Uterus (tissue), 4 donors: ENCODE results near the gene ZMYND10. TPM values are rescaled to one million over a fixed set of nuclear protein-coding genes. Genes with fewer than 3 reads are reported as not detected.

Experiments
- DNase-seq, 2 donors: peaks; one replicate each; pipeline ENCODE4 v3.0.0-alpha.2; 2019 to 2020
- H3K27ac ChIP-seq, 2 donors: fragments of 200-600 bp; sonication (generic); 1 replicate in 1 of 2; 2 replicates in 1 of 2; pipeline ENCODE4 v1.5.1; 2016 to 2018
- H3K27me3 ChIP-seq, 2 donors: fragments of 200-600 bp; sonication (generic); one replicate each; pipeline ENCODE4 v1.5.1; 2018 to 2019; ENCODE audit warnings: control low read depth in 1 of 2
- H3K36me3 ChIP-seq, 2 donors: fragments of 200-600 bp; sonication (generic); one replicate each; pipeline ENCODE4 v1.5.1; 2019; ENCODE audit warnings: control low read depth in 1 of 2
- H3K4me1 ChIP-seq, 2 donors: fragments of 200-600 bp; sonication (generic); one replicate each; pipeline ENCODE4 v1.5.1; 2018 to 2019; ENCODE audit warnings: control low read depth in 1 of 2
- H3K4me3 ChIP-seq, 2 donors: fragments of 200-600 bp; sonication (generic); 1 replicate in 1 of 2; 2 replicates in 1 of 2; pipeline ENCODE4 v1.5.1; 2018 to 2019; ENCODE audit warnings: mild to moderate bottlenecking in 1 of 2
- H3K9me3 ChIP-seq, 2 donors: fragments of 200-600 bp; sonication (generic); one replicate each; pipeline ENCODE4 v1.5.1; 2019; ENCODE audit warnings: control low read depth in 1 of 2
- POLR2A ChIP-seq, 2 donors: fragments of 450-650 bp; IDR thresholded peaks; one replicate each; pipeline ENCODE4 v1.6.1; 2016; ENCODE audit warnings: antibody characterized with exemption in 2 of 2, mild to moderate bottlenecking in 1 of 2, moderate library complexity in 1 of 2
- intact Hi-C: fragments of 100-400 bp; cut with DNase I; formaldehyde crosslinking; loops from one replicate; pipeline ENCODE4 v1.15.1; 2023; ENCODE audit warnings: low total_unique reads
- total RNA-seq, 4 donors: library from RNA; depleted of rRNA in 3 of 4; stranded (reverse); fragments of >200 nt in 3 of 4; gene quantifications; one replicate each; pipeline versions ENCODE4 v1.1.0 to v1.2.4, GENCODE V29; 2014 to 2023
- TF ChIP-seq, protein P1 (sequence below), 4 experiments: fragments of 200-600 bp in 2 of 4; fragments of 450-650 bp in 2 of 4; sonication (generic) in 2 of 4; IDR thresholded peaks; one replicate each; pipeline ENCODE4 v1.5.1; 2016 to 2019; ENCODE audit warnings: antibody characterized with exemption in 4 of 4, mild to moderate bottlenecking in 2 of 4, moderate library complexity in 1 of 4
- donor health status: DM: yes; HTN: yes; CAD: no.

ZMYND10 gene
- total RNA-seq, 4 donors from 2014 or later, result 1.5 to 11.4 (median 4.9) TPM

DNA sequence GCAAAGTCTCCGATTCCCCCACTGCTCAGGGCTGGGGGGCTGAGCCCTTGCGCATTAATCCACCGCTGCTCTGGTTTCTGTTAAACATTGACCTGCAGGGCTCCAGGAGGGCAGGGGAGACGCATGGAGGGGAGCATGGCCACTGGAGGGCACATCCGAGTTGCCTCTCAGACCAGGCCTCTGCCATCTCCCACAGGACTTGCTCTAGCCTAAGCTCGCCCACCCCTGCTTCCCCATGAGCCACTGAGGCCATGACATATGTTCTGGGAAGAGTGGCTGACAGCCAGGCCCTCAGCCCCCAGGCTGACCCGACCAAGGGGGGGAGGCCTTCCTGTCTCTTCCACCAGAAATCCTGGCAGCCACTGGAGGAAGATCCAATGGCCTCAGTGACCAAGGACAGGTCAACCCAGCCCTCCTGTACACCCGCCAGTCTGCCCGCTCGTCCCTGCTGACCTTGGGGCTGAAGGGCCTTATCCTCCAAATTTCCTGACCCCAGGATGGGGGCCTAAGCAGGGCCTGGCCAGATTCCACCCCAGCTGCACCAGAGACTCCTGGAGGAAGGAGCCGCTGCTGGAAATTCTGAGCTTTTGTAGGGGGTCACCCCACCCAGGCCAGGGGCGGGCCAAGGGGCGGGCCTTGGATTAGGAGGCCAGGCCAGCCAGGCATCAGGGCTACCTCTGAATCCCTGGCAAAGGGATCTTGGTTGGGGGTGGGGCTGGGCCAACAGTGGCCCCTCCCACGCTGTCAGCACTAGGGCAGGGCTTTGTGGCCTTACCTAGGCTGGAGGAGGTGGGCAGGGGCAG is 42.3 kb downstream of the ZMYND10 start, which contains the start of gene HYAL1:
Gene HYAL1, minus strand, starts transcription at position 562 of the 803 bp plus-strand sequence. CDS start 618 bp downstream, outside the sequence.
- TF ChIP-seq, protein P1, sequence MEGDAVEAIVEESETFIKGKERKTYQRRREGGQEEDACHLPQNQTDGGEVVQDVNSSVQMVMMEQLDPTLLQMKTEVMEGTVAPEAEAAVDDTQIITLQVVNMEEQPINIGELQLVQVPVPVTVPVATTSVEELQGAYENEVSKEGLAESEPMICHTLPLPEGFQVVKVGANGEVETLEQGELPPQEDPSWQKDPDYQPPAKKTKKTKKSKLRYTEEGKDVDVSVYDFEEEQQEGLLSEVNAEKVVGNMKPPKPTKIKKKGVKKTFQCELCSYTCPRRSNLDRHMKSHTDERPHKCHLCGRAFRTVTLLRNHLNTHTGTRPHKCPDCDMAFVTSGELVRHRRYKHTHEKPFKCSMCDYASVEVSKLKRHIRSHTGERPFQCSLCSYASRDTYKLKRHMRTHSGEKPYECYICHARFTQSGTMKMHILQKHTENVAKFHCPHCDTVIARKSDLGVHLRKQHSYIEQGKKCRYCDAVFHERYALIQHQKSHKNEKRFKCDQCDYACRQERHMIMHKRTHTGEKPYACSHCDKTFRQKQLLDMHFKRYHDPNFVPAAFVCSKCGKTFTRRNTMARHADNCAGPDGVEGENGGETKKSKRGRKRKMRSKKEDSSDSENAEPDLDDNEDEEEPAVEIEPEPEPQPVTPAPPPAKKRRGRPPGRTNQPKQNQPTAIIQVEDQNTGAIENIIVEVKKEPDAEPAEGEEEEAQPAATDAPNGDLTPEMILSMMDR (IDR thresholded peaks at IDR 0.05), result peak in 2 of 4 experiments; percentile 13 to 16
- TF ChIP-seq POLR2A (IDR thresholded peaks at IDR 0.05), result no peak
- H3K4me1 ChIP-seq, result peaks cover 0 to 6% of the 10 kb centered on the region in 2 donors
- peak within 1 kb of the TSS in 1 of 2 donors; percentile 7 for H3K4me3 ChIP-seq
- no peaks in the 10 kb centered on the region for H3K27me3 ChIP-seq
- intact Hi-C loops, result no loop called here
- H3K9me3 ChIP-seq, result no peaks in the 10 kb centered on the region
- DNase-seq, result peak; percentile 67 to 79
- H3K36me3 ChIP-seq, result no peaks in the 10 kb centered on the region
- peak within 1 kb of the TSS; percentile 69 to 79 for H3K27ac ChIP-seq

DNA sequence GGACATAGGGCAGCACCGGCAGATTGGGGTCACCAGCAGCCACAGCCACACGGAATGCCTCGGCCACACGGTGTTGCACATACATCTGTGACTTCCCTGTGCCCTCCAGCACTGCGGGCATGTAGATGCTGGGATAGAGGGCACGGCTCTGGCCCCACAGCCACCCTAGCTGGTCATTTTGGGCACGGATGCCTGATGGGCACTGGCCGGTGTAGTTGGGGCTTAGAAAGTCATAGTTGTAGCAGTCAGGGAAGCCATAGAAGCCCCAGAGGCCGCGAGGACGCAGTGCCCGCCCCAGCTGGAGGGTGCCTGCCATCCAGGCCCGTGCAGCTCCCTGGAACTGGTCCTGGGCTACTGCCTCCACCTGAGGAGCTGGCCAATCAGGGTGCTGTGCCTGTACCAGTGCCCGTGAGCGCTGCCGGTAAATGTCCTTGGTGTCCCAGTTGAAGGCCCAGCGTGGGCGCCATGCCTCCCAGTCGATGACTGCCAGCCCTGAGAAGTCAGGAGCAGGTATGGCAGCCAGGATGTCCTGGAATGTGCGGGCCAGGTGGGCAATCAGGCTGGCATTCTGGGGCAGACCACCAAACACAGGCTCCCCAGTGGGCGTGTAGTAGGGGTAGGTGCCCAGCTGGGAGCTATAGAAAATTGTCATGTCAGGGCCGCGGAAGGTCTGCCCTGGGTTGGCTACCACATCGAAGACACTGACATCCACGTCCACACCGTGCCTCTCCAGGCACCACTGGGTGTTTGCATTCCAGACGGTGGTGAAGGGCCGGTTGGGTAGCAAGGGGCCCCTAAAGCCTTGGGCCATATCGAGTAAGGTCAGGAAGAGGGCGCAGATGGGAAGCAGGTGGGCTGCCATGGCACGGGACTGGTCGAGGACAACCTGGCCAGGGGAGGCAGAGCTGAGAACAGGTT is 43.2 kb downstream of the ZMYND10 start:
- Histone ChIP-seq H3K4me3 (peak overlapping the region in 1 of 2 donors; percentile 7), H3K27ac (peak overlapping the region; percentile 69 to 79), H3K36me3 (no peaks in the 10 kb centered on the region), H3K4me1 (peaks cover 0 to 8% of the 10 kb centered on the region in 2 donors), H3K27me3 (no peaks in the 10 kb centered on the region), H3K9me3 (no peaks in the 10 kb centered on the region)
- TF ChIP-seq, protein P1 (IDR thresholded peaks at IDR 0.05), result no peak
- no peak for TF ChIP-seq POLR2A (IDR thresholded peaks at IDR 0.05)
- intact Hi-C loops, result no loop called here
- DNase-seq, result no peak

DNA sequence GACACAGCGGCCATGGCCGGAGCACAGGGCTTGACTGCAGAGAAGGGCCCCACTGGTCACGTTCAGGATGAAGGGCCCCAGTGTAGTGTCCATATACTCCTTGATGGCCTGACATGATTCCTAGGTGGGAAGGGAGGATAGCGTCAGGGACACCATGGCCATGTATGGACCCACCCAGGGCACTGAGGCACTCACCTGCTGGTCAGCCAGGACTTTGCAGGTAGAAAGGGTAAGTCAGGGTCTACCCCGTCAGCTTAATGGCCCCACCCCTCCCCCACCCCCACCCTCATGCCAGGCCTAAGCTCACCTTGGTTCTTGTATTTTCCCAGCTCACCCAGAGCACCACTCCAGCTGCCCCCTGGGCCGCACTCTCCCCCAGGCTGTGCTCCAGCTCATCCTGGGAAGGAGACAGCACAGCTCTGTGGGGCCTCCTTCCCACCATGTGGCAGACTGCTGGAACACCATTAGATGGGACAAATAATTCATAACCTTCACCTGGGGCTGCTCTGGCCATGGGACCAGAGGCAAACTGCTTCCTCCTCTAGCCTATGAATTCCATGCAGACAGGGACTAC is 44.8 kb downstream of the ZMYND10 start:
- no peak for TF ChIP-seq POLR2A (IDR thresholded peaks at IDR 0.05)
- TF ChIP-seq, protein P1 (IDR thresholded peaks at IDR 0.05), result no peak
- no peaks in the 10 kb centered on the region for H3K36me3 ChIP-seq
- H3K4me3 ChIP-seq, result no peak overlapping the region
- no peak for DNase-seq
- H3K4me1 ChIP-seq, result peaks cover 0 to 8% of the 10 kb centered on the region in 2 donors
- peak overlapping the region; percentile 85 to 87 for H3K27ac ChIP-seq
- intact Hi-C loops, result no loop called here
- H3K27me3 ChIP-seq, result no peaks in the 10 kb centered on the region
- no peaks in the 10 kb centered on the region for H3K9me3 ChIP-seq

DNA sequence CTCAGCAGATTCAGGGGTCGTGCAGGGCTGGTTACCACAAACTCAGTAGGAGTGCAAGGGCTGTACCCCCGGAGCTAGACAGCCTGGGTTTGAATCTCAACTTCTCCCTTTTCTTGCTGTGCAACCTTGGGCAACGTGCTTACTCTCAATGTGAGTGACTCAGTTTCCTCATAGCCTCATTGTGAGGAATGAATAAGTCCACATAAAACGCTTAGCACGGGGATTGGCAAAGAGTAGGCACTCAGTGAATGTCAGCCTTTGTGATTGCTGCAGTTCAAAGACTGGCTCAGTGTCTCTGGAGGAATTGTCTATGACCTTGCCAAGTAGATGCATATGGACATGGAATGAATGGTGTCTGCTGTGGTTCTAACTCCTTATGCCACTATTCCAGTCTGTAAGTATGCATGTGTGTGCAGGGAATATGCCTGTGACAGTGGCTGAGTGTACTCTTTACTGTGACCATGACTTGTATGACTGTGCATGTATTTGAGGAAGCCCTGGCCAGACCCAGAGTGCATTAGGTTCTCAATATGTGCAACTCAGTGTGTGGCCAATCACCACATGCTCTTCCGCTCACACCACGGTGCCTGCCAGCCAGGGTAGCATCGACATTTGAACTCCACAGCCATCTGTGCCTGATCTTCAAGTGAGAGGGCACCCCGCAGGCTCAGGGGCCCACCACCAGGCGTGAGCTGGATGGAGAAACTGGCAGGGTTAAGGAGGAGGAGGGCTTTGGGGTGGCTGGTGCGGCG is 45.4 kb downstream of the ZMYND10 start:
- Histone ChIP-seq H3K36me3 (no peaks in the 10 kb centered on the region), H3K27ac (peak overlapping the region; percentile 85 to 87), H3K27me3 (no peaks in the 10 kb centered on the region), H3K9me3 (no peaks in the 10 kb centered on the region), H3K4me1 (peaks cover 0 to 8% of the 10 kb centered on the region in 2 donors), H3K4me3 (peak overlapping the region; percentile 46 to 48)
- DNase-seq, result peak in 1 of 2 donors; percentile 36
- TF ChIP-seq, protein P1 (IDR thresholded peaks at IDR 0.05), result no peak
- no peak for TF ChIP-seq POLR2A (IDR thresholded peaks at IDR 0.05)
- intact Hi-C loops, result no loop called here
